NCI-H1436 treated with DMSO at 0.1 percent for 48 hours (cell line): ENCODE results near the gene MLF1.
A peak's percentile ranks its signal among the peaks of the same experiment; 100 is the strongest.

Experiments
- DNase-seq: peaks from one replicate; lab custom pipeline; 2025; lab: John Stamatoyannopoulos, UW

MLF1 gene

DNA sequence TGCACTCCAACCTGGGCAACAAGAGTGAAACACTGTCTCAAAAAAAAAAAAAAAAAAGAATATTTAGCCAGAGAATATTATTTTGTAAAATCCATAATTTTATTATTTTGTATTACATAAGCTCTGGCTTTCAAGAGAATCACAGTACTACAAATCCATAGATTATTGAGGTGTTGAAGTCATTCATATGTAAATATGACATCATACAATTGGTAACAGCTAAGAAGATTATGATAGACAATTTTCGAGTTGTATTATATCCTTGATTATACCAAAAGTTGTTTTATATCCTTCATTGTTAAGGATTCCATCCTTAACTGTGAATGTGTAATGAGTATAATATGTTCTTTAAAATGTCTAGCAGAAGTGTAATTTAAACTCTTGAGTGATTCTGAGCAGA lies 3.7 kb downstream of the MLF1 start:
- no peak for DNase-seq

DNA sequence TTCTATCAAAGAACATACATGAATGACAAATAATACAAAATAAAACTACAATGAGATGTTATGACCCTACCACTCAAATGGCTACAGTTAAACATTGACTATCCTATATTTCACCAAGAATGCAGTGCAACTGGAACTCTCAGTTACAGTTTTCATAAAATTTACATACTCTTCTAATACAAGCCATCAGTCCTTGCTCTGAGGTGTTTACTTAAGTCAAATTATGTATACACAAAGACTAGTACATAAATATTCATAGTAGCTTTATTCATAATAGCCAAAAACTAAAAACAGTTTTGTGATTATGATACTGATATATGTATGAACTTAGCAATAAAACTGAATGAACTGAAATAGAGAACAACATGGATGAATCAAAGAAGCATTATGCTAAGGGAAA lies 19.2 kb downstream of the MLF1 start:
- DNase-seq, result no peak

DNA sequence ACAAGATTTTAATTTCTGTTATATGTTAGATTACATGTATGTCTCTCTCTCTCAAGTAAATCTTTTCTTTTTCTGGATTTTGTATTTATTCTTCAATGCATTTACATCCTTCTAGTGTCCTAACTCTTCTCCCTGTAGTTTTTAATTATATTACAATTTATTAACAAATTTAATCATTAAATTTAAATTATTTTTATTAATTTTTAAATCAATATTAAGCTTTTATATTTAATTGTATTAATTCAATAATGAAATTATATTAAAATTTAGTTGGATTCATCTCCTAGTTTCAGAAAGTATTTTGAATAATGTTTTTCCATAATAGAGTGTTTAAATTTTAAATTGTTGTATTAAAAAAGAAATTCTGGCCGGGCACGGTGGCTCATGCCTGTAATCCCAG lies 29.8 kb downstream of the MLF1 start:
- DNase-seq, result no peak

DNA sequence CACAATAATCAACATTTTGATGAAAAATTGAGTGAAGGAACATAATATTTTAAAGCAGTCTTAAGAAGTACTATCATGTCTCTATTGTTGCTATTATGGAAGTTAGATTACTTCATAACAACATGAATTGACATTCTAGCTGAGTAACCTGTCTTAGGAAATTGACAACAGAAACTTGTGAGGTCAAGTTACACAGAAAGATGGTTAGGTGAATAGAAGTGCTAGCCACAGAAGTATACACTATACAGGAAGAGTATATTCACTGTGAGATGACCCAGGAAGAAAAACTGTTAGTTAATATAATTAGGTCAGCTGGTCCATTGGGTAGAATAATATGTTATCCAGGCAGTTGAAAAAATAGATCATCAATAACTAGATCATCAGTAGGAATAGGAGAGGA lies 31.2 kb downstream of the MLF1 start:
- DNase-seq, result no peak

GRCh38 chr3:158617982-158618875 lies 47.2 kb downstream of the MLF1 start:
- DNase-seq, result no peak

DNA sequence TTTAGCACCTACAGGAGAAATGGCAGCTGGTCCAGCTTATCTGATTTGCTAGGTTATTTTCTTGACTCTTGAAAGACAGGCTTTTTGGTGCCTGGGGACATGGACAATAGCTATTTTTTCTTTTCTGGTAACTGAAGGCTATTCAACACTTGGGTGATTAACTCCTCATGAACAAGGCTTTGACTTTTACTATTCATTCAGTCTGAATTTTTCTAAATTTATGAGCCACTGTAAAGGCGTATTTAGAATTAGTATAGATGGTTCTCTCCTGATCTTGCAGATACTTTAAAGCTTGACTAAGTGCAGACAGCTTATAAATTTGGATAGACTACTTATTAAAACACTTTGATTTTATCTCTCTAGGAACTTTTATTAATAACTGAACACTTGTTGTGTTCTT lies 54.9 kb downstream of the MLF1 start:
- DNase-seq, result no peak

- DNase-seq, result no peak
These were observed 61.0 kb downstream of the MLF1 start for GRCh38 chr3:158631981-158632380.

DNA sequence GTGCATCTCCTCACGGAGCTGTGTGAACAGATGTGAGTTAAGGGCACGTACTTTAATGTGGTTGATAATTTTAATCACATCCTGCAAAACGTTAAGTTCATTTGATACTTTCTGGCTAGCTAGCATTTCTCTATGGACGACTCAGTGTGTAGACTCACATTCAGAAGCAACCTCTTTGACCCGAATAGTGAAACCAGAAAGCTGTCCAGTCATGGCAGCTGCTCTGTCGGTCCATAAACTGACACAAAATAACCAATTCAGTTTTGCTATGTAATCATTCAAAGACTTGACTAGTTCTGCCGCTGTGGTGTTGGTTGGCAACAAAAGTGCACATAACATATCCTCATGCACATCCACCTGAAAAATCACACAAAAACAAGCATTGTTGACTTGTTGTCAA lies 69.7 kb downstream of the MLF1 start:
- DNase-seq, result no peak

GRCh38 chr3:158642005-158642404 lies 71.0 kb downstream of the MLF1 start:
- DNase-seq, result no peak

GRCh38 chr3:158642474-158643210 lies 71.6 kb downstream of the MLF1 start:
- DNase-seq, result no peak

- peak; percentile 97 for DNase-seq
These were observed 73.4 kb downstream of the MLF1 start, which contains the start of gene GFM1 for GRCh38 chr3:158644345-158644908. GFM1 (plus strand) TSS chr3:158644527; CDS start chr3:158644635, 108 bp downstream.

DNA sequence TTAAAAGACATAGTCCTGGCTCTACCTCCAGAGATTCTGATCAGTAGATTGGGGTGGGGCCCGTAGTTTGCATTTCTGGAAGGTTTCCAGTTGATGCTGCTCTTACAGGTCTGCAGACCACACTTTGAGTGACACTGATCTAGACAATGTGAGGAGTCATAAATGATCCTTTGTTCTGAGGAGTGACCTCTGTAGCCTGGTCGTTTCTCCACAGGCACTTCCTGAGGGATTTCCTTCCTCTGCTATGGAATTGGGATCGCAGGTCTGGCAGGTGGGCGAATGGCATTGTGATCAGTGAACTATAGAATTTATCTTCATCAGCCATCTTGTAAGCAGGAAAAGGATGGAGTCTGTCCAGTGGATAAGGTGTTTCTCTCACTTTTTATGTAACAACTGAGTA lies 78.8 kb downstream of the MLF1 start:
- no peak for DNase-seq

- no peak for DNase-seq
These were observed 80.2 kb downstream of the MLF1 start for GRCh38 chr3:158651192-158651591.

GRCh38 chr3:158652463-158652862 lies 81.5 kb downstream of the MLF1 start:
- no peak for DNase-seq
